Subcutaneous abdominal adipose tissue (tissue), 5 donors: Measurements from ENCODE around the gene KCNE3.

Experiments
- H3K27ac ChIP-seq: one replicate; pipeline ENCODE4 v1.7.0; 2013; ENCODE audit warnings: low read depth, mild to moderate bottlenecking, inconsistent platforms, low read length, moderate library complexity
- H3K27me3 ChIP-seq, 5 donors: one replicate each; pipeline ENCODE4 v1.7.0; 2013; ENCODE audit warnings: low read length in 5 of 5, inconsistent platforms in 1 of 5; ENCODE audit not compliant: control insufficient read depth in 5 of 5, insufficient read depth in 4 of 5
- H3K36me3 ChIP-seq, 5 donors: one replicate each; pipeline ENCODE4 v1.7.0; 2013; ENCODE audit warnings: low read length in 5 of 5; ENCODE audit not compliant: control insufficient read depth in 5 of 5, insufficient read depth in 5 of 5
- H3K4me1 ChIP-seq, 5 donors: one replicate each; pipeline ENCODE4 v1.7.0; 2013; ENCODE audit warnings: low read length in 5 of 5, mild to moderate bottlenecking in 3 of 5, moderate library complexity in 1 of 5; ENCODE audit not compliant: control insufficient read depth in 5 of 5, insufficient read depth in 5 of 5
- H3K4me3 ChIP-seq, 5 donors: one replicate each; pipeline ENCODE4 v1.7.0; 2013; ENCODE audit warnings: low read length in 5 of 5, low read depth in 1 of 5
- H3K9ac ChIP-seq, 5 donors: one replicate each; pipeline ENCODE4 v1.7.0; 2013; ENCODE audit warnings: low read length in 5 of 5, mild to moderate bottlenecking in 4 of 5, moderate library complexity in 3 of 5
- H3K9me3 ChIP-seq, 5 donors: one replicate each; pipeline ENCODE4 v1.7.0; 2013; ENCODE audit warnings: low read length in 5 of 5; ENCODE audit not compliant: control insufficient read depth in 5 of 5
- donor health status: healthy.
- donor health status: healthy.
- donor health status: healthy.
- donor health status: healthy.
- donor health status: healthy.

The KCNE3 gene

GRCh38 chr11:74462009-74462408 lies 5.3 kb downstream of the KCNE3 start:
- Histone ChIP-seq H3K4me3 (peak overlapping the region; percentile 33 to 58 (median 41)), H3K9ac (peak overlapping the region in 3 of 5 donors; percentile 61 to 71 (median 65)), H3K4me1 (peaks cover 2 to 55% (median 44%) of the 10 kb centered on the region in 5 donors)

GRCh38 chr11:74460481-74461154 lies 6.7 kb downstream of the KCNE3 start:
- no peaks in the 10 kb centered on the region for H3K9me3 ChIP-seq
- no peaks in the 10 kb centered on the region for H3K27me3 ChIP-seq
- peak overlapping the region; percentile 77 for H3K27ac ChIP-seq
- peak overlapping the region in 4 of 5 donors; percentile 46 to 71 (median 64) for H3K9ac ChIP-seq
- peaks cover 0 to 43% (median 31%) of the 10 kb centered on the region in 5 donors for H3K4me1 ChIP-seq
- H3K4me3 ChIP-seq: peak overlapping the region in 2 of 5 donors; percentile 56 to 58
- H3K36me3 ChIP-seq: peaks cover 0 to 16% (median 5%) of the 10 kb centered on the region in 5 donors

More at GRCh38 chr11:74462009-74462408, 5.3 kb downstream of the KCNE3 start:
- Histone ChIP-seq H3K27ac (peak overlapping the region; percentile 77), H3K36me3 (peaks cover 0 to 8% (median 4%) of the 10 kb centered on the region in 5 donors), H3K27me3 (no peaks in the 10 kb centered on the region), H3K9me3 (no peaks in the 10 kb centered on the region)

GRCh38 chr11:74460065-74460464 lies 7.3 kb downstream of the KCNE3 start:
- no peaks in the 10 kb centered on the region for H3K9me3 ChIP-seq
- H3K27me3 ChIP-seq: no peaks in the 10 kb centered on the region
- H3K36me3 ChIP-seq: peaks cover 0 to 16% (median 5%) of the 10 kb centered on the region in 5 donors
- no peak overlapping the region for H3K27ac ChIP-seq
- H3K4me3 ChIP-seq: peak overlapping the region in 2 of 5 donors; percentile 56 to 58
- H3K9ac ChIP-seq: peak overlapping the region in 4 of 5 donors; percentile 4 to 65 (median 42)
- peaks cover 0 to 43% (median 31%) of the 10 kb centered on the region in 5 donors for H3K4me1 ChIP-seq

GRCh38 chr11:74459584-74459983 lies 7.8 kb downstream of the KCNE3 start:
- Histone ChIP-seq H3K27ac (no peak overlapping the region), H3K9ac (peak overlapping the region in 3 of 5 donors; percentile 21 to 43 (median 38)), H3K4me1 (peaks cover 0 to 43% (median 31%) of the 10 kb centered on the region in 5 donors)

GRCh38 chr11:74457356-74457755 lies 10.0 kb downstream of the KCNE3 start:
- H3K27me3 ChIP-seq: no peaks in the 10 kb centered on the region
- peaks cover 0 to 16% (median 5%) of the 10 kb centered on the region in 5 donors for H3K36me3 ChIP-seq
- no peak overlapping the region for H3K9ac ChIP-seq
- H3K27ac ChIP-seq: no peak overlapping the region
- no peaks in the 10 kb centered on the region for H3K9me3 ChIP-seq
- H3K4me3 ChIP-seq: no peak overlapping the region
- peaks cover 0 to 35% (median 31%) of the 10 kb centered on the region in 5 donors for H3K4me1 ChIP-seq

More at GRCh38 chr11:74459584-74459983, 7.8 kb downstream of the KCNE3 start:
- H3K36me3 ChIP-seq: peaks cover 0 to 16% (median 5%) of the 10 kb centered on the region in 5 donors
- H3K9me3 ChIP-seq: no peaks in the 10 kb centered on the region
- H3K27me3 ChIP-seq: no peaks in the 10 kb centered on the region
- H3K4me3 ChIP-seq: peak overlapping the region in 2 of 5 donors; percentile 18 to 31

GRCh38 chr11:74453373-74453975 lies 13.9 kb downstream of the KCNE3 start:
- Histone ChIP-seq H3K9ac (no peak overlapping the region), H3K9me3 (no peaks in the 10 kb centered on the region), H3K27ac (no peak overlapping the region), H3K36me3 (peaks cover 0 to 15% (median 5%) of the 10 kb centered on the region in 5 donors), H3K4me1 (peaks cover 0 to 10% (median 4%) of the 10 kb centered on the region in 5 donors), H3K4me3 (no peak overlapping the region), H3K27me3 (no peaks in the 10 kb centered on the region)

- no peaks in the 10 kb centered on the region for H3K27me3 ChIP-seq
- H3K4me1 ChIP-seq: peaks cover 0 to 8% (median 4%) of the 10 kb centered on the region in 5 donors
- H3K9ac ChIP-seq: no peak overlapping the region
- peaks cover 0 to 13% (median 5%) of the 10 kb centered on the region in 5 donors for H3K36me3 ChIP-seq
- H3K4me3 ChIP-seq: no peak overlapping the region
- no peaks in the 10 kb centered on the region for H3K9me3 ChIP-seq
- H3K27ac ChIP-seq: no peak overlapping the region
These were observed 15.0 kb downstream of the KCNE3 start for GRCh38 chr11:74452366-74452765.

- H3K9ac ChIP-seq: no peak overlapping the region
- H3K9me3 ChIP-seq: no peaks in the 10 kb centered on the region
- no peaks in the 10 kb centered on the region for H3K27me3 ChIP-seq
- H3K36me3 ChIP-seq: peaks cover 0 to 2% (median 0%) of the 10 kb centered on the region in 5 donors
- H3K4me1 ChIP-seq: peaks cover 0 to 6% (median 4%) of the 10 kb centered on the region in 5 donors
- H3K4me3 ChIP-seq: no peak overlapping the region
- H3K27ac ChIP-seq: no peak overlapping the region
These were observed 17.0 kb downstream of the KCNE3 start for GRCh38 chr11:74450318-74450717.

- Histone ChIP-seq H3K4me1 (peaks cover 0 to 7% (median 4%) of the 10 kb centered on the region in 5 donors), H3K9me3 (no peaks in the 10 kb centered on the region), H3K27ac (no peak overlapping the region), H3K36me3 (no peaks in the 10 kb centered on the region), H3K4me3 (no peak overlapping the region), H3K9ac (no peak overlapping the region), H3K27me3 (no peaks in the 10 kb centered on the region)
These were observed 17.9 kb downstream of the KCNE3 start for GRCh38 chr11:74449369-74449931.

GRCh38 chr11:74447720-74448119 lies 19.6 kb downstream of the KCNE3 start:
- Histone ChIP-seq H3K27ac (no peak overlapping the region), H3K36me3 (no peaks in the 10 kb centered on the region), H3K9ac (no peak overlapping the region), H3K4me1 (peaks cover 0 to 9% (median 7%) of the 10 kb centered on the region in 5 donors), H3K27me3 (no peaks in the 10 kb centered on the region), H3K9me3 (no peaks in the 10 kb centered on the region), H3K4me3 (no peak overlapping the region)
